Activated CD4-positive, alpha-beta T cell treated with anti-CD3 and anti-CD28 coated beads, Interleukin-2, Interleukin-6, amounts not matched to agents 100 ng/mL and 50 ng/mL, durations not matched to agents 16 hours and 8 hours (primary cell): ENCODE results near the gene RRM2.

Source experiments
- DNase-seq: peaks from one replicate; pipeline ENCODE4 v3.0.0-alpha.2; 2020

RRM2 gene

DNA sequence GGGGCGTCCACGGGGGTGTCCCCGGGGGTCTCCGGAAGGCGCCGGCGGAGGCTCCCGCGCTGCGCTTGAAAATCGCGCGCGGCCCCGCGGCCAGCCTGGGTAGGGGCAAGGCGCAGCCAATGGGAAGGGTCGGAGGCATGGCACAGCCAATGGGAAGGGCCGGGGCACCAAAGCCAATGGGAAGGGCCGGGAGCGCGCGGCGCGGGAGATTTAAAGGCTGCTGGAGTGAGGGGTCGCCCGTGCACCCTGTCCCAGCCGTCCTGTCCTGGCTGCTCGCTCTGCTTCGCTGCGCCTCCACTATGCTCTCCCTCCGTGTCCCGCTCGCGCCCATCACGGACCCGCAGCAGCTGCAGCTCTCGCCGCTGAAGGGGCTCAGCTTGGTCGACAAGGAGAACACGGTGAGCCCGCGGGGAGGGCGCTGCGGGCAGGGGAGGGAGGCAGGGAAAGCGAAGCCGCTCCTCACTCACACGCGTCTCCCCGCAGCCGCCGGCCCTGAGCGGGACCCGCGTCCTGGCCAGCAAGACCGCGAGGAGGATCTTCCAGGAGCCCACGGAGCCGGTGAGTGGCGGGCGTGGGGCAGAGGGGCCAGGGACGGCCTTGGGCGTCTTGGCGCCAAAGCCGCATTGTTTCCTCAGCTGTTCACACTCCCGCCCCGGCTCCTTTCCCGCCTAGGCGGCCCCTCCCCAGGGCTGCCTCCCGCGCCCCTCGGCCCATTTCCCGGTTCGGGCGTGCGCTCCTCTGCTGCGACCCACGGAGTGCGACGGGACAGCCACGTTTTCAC is at the start of gene RRM2:
RRM2 (plus strand) TSS at position 240 of the 781 bp plus-strand sequence; CDS start at position 300, 60 bp downstream.
- DNase-seq, result peak; percentile 99

DNA sequence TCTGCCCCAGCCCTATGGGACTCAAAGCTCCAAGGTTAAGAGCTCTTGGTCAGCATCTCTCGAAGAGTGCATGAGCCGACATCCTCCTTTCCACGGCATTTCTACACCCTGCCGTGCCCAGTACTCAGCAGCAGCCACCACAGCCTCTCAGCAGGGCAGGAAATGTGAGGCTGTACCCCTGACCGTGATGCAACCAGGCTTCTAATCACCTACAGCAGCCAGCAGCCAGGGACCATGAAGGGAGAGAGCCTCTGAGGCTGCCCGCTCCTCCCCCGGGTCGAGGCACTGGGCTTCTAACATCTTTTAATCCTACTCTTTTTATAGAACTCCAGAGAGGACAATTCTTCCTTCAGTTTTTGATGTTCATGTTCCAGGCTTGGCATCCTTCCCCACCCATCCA is 48.8 kb upstream of the RRM2 start:
- DNase-seq, result no peak

DNA sequence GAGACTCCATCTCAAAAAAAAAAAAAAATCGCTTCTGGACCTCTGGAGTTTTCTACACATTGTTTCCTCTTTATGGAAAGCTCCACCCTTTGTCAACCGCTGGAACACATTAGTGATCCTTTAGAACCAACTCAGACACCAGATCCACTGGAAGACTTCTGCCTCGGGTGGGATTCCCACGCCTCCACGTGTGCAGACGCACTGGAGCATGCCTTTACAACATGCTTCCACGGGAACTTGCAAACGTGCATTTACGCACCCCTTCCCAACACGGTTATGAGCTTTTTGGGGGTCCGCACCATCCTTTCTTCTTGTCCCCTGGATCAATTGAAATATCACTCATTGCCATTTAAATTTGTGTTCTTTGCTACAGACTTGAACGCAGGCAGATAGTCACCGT is 47.4 kb upstream of the RRM2 start:
- DNase-seq, result no peak

DNA sequence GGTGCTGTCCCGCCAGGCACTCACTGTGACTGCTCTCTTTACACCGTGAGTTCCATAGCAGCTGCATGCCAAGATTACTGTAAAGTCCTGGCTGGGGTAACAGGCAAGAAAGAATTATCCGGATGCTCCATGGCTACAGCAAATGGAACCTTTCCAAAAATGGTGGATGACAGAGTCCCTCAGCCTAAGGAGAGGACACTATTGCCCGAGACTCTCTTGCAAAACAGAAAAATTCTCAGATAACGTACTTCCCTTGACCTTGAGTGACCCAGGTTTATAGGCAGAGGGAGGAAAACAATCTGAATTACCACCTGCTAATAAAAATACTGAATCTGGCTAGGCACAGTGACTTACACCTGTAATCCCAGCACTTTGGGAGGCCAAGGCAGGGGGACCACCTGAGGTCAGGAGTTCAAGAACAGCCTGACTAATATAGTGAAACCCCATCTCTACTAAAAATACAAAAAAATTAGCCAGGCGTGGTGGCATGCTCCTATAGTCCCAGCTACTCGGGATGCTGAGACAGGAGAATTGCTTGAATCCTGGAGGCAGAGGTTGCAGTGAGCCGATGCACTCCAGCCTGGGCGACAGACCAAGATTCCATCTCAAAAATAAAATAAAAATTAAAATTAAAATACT is 46.8 kb upstream of the RRM2 start:
- no peak for DNase-seq

DNA sequence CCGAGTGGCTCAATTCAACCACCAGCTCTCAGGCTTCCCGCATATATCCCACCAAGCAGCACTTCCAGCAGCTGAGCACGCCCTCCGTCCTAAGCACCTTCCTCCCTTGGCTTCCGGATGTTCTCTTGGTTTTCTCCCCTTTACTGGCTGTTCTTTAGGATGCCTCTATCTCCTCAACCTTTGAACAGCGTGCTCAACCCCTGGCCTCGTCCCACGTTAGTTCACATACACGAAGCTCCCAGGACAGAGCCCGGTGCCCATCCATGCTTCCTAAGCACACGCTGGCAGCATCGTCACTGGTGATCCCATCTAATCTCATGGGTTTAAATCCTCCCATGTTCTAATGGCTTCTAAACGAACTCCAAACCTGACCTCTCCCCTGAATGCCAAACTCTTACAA is 46.0 kb upstream of the RRM2 start:
- DNase-seq, result no peak

DNA sequence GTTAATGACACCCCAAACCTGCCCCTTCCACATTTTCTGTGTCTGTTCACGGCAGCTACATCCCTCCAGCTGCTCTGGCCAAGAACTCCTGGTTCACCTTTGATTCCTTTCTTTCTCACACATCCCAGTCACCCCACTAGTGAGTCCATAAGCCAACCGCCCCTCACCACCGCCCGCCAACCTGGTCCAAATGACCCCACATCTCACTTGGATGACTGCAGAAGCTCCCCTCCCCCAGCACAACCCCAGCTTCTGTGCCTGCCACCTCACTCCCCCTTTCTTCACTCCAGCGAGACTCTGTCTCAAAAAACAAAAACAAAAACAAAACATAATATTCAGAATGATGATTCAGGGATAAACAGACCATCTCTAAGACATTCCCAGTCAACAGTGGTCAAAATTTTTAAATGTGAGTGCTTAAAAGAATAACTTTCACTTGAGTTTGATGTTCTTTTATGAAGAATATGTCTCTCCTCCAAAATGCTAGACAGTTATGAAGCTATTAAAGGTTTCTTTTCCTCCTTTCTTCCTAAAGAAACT is 45.5 kb upstream of the RRM2 start:
- DNase-seq, result no peak

DNA sequence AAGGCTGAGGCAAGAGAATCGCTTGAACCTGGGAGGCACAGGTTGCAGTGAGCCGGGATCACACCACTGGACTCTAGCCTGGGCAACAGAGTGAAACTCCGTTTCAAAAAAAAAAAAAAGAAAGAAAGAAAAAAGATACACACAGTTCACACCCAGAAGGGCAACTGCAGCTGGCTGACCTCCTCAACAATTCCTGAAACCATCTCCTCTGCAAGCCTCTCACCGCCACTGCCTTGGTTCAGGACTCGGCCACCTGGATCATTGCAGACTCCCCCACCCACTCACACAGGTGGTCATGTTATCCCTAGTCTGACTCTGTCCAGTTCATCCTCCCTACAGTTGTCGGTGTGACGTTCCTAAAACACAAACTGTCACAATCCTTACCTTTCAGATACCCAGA is 44.5 kb upstream of the RRM2 start:
- DNase-seq, result no peak

DNA sequence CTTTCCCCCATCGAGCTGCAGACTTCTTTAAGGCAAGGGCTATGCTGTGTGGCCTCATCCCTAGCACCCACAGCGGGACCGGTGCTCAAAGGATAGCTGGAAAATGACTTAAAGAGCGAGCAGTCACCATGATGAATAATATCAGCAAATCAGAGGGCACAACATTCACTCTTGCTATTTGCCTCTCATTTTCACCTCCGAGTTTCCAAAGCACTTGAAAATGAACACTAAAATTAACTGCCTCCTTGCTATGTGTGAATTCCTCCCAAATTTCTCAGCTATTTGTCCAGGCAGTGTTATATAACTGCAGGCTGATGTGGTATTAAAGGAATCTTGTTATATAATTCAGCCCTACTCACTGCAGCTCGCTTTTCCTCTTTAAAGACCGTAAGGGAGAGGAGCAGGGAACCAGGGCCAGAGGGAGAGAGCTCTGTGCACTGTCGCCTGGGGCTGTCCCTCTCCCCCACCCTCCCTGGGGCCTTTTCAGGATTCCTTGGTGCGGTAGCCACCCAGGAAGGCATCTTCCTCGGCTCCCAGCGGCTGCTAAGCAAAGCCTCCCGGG is 43.8 kb upstream of the RRM2 start:
- DNase-seq, result no peak

DNA sequence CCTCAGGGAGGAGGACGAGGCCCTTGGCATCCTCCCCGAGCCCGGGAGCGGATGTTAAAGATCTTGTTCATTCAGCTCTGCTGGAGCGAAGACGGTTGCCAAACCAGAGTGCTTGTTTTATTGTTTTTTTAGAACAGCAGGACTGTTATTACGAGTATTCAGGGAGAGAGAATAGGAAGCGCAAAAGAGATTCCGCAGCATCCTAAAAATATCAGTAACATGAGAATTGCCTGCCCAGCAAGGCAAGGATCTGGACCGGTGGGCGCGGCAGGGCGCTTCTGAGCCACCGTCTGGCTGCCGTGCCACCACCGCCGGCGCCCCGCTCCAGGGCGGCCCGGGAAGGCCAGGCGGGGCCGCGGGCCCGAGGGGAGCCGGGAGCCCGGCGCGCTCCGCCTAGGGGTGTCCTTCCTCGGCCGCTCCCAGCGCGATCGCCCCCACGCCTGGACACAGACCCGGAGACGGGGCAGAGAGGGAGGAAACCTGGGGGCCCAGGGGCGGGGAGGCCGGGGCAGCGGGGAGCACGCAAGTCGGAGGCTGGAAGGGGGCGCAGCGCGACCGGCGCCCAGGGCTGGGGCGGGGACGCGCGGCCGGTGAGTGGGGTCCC is 43.2 kb upstream of the RRM2 start:
- no peak for DNase-seq

DNA sequence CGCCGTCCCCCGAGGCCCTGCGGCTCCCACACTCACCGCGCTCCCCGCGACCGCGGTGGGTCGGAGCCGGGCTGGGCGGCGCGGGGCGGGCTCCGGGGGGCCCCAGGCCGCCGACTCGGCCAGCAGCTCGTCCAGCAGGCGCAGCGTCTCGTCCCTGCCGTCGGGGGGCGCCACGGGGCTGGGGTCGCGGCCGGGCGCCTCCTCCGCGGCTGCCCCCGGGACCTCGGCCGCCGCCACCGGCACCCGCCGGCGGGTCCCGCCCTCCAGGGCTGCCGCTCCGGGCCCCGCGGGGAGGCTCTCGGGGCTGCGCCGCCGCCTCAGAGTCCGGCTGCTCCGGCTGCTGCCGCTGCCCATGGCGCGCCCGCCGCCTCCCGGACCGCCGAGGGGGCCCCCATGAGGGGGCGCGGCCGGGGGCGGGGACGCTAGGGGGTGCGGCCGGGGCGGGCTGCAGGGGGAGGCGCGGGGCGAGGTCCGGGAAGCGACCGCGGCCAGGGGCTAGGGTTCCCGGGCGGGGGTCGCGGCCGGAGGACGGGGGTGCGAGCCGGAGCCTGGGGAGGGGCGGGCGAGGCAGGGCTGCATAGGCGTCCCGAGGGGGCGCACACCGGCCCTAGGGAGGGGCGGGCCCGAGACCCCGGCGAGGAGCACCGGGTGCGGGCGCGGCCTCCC is 42.5 kb upstream of the RRM2 start, which contains the start of gene CYS1:
CYS1 (minus strand) TSS at position 542 of the 666 bp plus-strand sequence; CDS start at position 354, 188 bp downstream.
- DNase-seq, result no peak

DNA sequence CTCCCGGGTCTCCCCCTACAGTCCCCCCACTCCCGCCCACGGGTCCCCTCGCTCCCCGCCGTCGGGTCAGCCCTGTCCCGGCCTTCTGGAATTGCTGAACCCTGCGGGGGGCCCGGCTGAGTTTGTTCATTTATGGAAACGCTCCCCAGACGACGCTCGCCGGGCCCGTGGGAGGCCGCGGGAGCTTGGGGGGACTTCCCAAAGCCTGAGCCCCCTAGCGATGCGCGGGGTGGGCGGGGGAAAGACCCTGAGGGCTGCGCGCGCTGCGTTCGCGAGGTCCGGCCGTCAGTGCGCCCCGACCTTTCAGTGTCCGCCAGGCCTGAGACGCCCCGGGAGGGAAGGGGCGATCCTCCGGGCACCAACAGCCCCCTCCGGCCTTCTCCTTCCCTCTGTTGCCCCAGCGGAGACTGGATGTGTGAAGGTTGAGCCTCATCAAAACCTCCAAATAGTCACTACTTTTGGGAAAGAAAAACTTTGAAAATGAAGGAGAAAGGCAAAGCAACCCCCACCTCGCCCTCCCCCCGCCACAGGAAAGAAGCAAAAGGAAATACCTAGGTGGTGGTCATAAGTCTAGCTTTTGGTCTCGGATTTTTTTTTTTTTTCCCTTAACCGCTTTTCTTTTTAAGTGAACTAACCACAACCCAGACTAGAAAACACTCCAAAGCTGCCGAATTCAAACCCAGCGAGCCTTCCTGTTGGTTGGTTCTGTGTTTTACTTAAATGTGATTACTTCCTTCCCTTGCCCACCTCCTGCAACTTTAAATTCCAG is 41.8 kb upstream of the RRM2 start:
- peak; percentile 30 for DNase-seq

DNA sequence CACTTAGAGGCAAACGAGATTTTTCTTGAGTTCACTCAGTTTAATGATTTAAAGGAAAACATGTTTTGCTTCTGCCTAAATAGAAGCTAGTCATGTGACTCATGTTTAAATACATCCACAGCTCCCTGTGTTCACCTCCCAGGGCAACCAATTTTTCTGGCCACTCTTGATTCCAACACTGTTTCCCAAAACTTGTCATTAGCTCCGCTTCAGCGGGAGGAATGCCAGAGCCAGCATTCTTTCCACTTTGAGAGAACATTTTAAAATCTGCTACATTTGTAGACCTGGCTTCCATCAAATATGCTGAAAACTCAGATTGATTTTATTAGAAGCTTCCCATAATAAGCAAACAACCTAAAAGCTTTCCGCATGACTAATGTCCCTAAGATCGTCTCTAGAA is 39.5 kb upstream of the RRM2 start:
- no peak for DNase-seq

DNA sequence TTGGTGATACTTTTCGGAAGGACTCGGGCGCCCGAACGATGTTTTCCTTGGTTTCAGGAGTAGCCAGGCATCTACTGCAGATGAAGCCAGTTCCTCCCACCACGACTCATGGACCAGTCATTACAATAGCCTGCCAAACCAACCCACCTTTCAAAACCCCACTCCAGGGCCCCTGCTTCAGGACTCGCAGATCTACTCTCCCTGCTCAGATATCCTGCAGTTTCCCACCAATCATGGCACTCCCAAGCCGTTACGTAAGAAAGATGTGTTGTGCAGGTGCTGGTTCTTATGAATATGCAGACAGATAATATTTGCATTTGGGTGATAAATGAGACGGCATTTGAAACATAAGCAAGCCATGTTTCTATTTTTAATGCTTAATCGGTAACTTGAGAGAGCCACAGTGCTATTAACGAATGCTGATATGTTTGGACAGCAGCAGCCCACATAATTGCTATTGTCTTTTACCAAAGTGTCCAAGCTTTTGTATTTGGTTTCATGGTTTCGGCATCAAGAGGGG is 38.8 kb upstream of the RRM2 start:
- no peak for DNase-seq

DNA sequence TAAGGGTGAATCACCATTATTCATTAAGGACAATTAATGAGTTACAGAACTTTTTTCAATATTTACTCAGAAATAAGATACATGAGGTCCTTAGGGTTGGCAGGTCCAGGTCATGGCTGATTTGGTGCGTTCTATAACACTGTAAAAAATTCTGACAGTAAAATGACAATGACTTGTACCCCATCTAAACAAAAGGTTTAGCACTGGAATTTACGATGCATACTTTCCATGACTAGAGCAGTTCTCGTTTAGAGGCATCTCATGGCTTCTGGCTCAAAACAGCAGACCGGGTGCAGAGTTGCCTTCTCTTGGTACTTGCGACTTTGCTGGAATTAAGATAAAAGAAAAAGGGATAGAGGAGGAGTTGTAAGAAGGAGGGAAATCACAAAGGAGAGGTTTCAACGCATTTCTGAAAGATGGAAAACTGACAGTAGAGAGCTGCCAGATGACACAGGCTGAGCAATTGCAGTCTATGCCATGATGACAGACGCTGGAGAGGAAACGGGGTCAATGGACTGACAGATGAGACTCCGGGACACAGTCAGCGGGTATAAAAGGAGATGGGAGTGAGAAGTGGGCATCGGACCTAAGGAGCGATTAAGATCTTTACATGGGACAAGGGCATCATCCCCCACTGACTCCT is 38.2 kb upstream of the RRM2 start:
- no peak for DNase-seq

DNA sequence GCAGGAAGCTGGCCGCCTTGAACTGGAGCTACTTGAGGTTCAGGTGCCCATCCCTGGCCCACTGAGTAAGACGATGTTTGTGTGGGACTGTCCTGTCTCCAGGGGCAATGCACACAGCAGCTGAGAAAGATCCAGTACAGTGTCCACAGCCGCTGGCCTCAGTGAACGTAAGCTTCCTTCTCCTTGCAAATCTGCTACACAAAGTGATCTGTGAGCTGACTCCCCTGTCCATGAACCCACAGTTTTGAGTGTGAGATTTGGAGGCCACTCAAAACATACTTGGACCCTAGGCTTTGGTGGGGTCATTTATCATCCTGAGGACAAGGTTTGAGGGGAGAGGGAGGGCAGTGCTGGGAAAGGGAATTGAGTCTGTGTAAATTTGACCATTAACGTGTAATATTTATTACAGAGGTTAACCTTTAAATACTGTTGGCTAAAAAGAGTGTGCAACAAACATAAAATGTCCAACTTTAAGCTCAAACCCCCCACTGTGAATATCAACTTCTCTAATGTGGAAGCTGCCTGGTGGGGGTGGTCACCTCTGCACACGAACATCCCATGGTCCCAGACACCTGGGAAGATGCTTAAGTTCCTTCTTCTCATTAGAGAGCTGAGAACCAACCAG is 37.4 kb upstream of the RRM2 start:
- no peak for DNase-seq

DNA sequence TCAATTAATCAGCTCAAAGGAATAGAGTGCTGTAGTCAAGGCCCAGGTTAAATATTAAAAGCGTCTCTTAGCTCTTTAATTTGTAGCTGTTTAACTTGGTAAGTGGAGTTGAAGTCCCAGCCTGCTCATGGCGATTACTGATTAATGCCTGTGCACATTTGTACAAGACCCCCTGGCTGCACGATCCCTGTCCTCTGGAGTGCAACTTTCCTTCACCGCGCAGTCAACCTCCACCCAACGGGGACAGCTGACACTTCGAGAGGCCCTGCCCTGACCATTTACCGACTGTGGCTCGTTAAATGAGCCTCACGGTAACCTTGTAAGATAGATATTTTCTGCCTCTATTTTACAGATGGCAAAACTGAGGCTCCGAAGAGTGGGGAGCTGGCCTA is 36.9 kb upstream of the RRM2 start:
- no peak for DNase-seq

DNA sequence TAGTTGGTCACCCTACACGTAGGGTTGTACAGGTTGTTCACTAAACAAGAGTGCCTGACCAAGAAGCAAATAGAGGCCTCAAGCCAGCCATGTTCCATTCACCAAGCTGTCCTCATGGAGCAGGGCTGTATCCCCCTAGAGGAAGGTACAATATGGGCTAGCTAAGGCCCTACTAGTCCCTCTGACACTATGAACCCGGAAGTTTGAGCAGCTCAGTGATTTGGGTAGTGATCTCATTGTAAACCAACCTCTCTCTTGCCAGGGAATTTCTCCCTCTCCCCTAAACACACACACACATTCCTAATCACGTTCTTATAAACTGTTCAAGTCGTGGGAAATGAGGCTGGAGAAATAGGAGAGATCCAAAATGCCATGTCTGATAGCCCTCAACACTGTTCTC is 35.6 kb upstream of the RRM2 start:
- no peak for DNase-seq

DNA sequence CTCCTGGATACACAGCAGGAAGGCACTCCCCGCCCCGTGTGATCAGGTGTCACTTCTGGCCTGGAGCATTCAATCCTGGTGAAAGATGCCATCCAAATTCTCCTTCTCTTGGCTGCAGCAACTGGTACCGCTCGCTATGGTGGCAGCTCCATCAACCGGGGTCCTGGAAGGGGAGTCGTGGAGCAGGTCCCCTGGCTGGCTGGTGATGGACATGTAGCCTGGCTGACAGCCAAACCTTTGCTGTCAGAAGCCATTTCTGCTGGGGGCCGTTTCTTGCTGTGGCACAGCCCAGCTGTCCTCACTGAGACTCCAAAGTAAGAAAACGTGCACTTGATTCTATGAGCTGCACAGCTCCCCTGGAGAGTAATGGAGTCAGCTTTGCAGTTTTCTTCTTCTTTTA is 35.2 kb upstream of the RRM2 start:
- no peak for DNase-seq

DNA sequence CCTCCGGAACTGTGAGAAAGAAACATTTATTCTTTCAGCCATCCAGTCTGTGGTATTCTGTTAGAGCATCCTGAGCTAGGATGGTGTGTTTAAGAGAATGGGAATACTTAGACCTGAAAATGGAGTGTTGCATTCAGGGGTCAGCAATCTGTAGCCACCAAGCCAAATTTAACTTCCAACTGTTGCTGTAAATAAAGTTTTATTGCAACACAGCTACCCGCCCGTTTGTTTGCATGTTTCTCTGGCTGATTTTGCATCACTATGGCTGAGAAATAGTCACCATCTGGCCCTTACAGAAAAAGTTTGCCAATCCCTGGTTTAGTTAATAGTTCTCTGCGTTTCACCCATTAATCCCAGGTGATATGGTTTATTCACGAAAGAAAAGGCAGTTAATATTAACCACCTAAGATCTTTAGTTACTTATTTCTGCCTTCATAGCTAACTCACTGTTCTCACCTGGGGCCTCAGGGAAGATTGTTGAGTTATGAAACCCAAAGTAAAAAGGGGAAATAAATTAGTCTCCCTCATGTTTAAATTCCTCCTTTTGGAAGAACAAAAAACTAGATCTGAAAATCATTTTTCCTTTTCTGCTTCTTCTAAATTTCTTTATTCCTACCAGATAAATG is 32.9 kb upstream of the RRM2 start:
- DNase-seq, result no peak

DNA sequence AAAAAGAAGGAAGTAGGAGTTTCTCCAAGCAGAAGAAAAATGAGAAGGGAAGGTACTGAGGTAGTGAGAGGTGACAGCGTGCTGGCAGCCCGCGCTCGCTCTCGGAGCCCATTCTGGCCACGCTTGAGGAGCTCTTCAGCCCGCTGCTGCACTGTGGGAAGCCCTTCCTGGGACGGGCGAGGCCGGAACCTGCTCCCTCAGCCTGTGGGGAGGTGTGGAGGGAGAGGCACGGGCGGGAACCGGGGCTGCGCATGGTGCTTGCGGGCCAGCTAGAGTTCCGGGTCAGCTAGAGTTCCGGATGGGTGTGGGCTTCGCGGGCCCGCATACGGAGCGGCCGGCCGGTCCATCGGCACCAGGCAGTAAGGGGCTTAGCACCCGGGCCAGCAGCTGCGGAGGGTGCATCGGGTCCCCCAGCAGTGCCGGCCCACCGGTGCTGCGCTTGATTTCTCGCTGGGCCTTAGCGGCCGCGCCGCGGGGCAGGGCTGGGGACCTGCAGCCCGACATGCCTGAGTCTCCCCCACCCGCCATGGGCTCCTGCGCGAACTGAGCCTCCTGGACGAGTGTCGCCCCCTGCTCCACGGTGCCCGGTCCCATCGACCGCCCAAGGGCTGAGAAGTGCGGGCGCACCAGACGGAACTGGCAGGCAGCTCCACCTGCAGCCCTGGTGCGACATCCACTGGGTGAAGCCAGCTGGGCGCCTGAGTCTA is 31.2 kb upstream of the RRM2 start:
- DNase-seq, result no peak
